K562 (cell line): Measurements from ENCODE around the gene ANKRD13C. TPM values are rescaled to one million over a fixed set of nuclear protein-coding genes. Genes with fewer than 3 reads are reported as not detected.

ENCODE experiments used
- ATAC-seq: fragments of 200-7000 bp; cut with Tn5 transposase; 3 replicates; pipeline ENCODE4 v1.9.1; 2020; ENCODE audit warnings: moderate library complexity
- BruUV-seq: library from RNA; stranded (reverse); fragments of 400-500 nt; replicated peaks from 2 replicates; lab custom pipeline; 2021; lab: Mats Ljungman, UMichigan
- CTCF ChIA-PET: fragments of 300-600 bp; formaldehyde crosslinking; extraction: SDS; loops from one replicate; lab custom pipeline; 2021; ENCODE audit warnings: low intra/inter-chr PET ratio; lab: Yijun Ruan, JAX
- POLR2A ChIA-PET: fragments of 300-600, 350-650 bp; sonication (Branson Sonifier 250); formaldehyde crosslinking; extraction: SDS; loops from one replicate; lab custom pipeline; 2021; ENCODE audit warnings: antibody characterized with exemption, inconsistent platforms; lab: Yijun Ruan, JAX
- DNase-seq, 4 experiments: peaks; one replicate each; pipeline versions ENCODE4 v3.0.0 to v3.0.0-alpha.2; 2011 to 2018; ENCODE audit warnings: low spot score in 3 of 4, mixed read lengths in 3 of 4; ENCODE audit errors: extremely low read depth in 1 of 4
- FAIRE-seq: peaks from 2 replicates; lab custom pipeline; 2011; peaks lifted over from hg19 to GRCh38; lab: Jason Lieb, UNC
- H2AFZ ChIP-seq: 2 replicates; pipeline ENCODE4 v1.6.0; 2011; ENCODE audit warnings: low read depth, low read length, control low read depth, inconsistent platforms
- H3K27ac ChIP-seq: fragments of 200-600 bp; 3 replicates; pipeline ENCODE4 v1.8.0; 2011; ENCODE audit warnings: low read depth, mild to moderate bottlenecking, control low read depth, inconsistent platforms, low read length, moderate library complexity, mixed read lengths; ENCODE audit errors: extremely low read depth
- H3K27me3 ChIP-seq, 2 experiments: fragments of 300-600 bp in 1 of 2; 2 replicates in 1 of 2; 3 replicates in 1 of 2; pipeline versions ENCODE4 v1.6.0 to v1.8.0; 2011; ENCODE audit warnings: inconsistent platforms in 2 of 2, low read length in 2 of 2, mild to moderate bottlenecking in 1 of 2, mixed read lengths in 1 of 2, moderate library complexity in 1 of 2; ENCODE audit not compliant: control insufficient read depth in 2 of 2, insufficient read depth in 2 of 2
- H3K36me3 ChIP-seq: fragments of 300-600 bp; 3 replicates; pipeline ENCODE4 v1.8.0; 2011; ENCODE audit warnings: mild to moderate bottlenecking, low read length, inconsistent platforms; ENCODE audit not compliant: control insufficient read depth, insufficient read depth
- H3K4me1 ChIP-seq, 2 experiments: fragments of 200-600 bp in 1 of 2; replicated peaks in 1 of 2; 2 replicates in 1 of 2; 3 replicates in 1 of 2; pipeline versions ENCODE4 v1.5.1 to v1.8.0; 2011; ENCODE audit warnings: inconsistent platforms in 2 of 2, low read length in 2 of 2, mild to moderate bottlenecking in 1 of 2, mixed read lengths in 1 of 2, moderate library complexity in 1 of 2; ENCODE audit not compliant: control insufficient read depth in 2 of 2, insufficient read depth in 2 of 2
- H3K4me2 ChIP-seq: 2 replicates; pipeline ENCODE4 v1.6.1; 2011; ENCODE audit warnings: low read length, control low read depth, inconsistent platforms, mixed read lengths; ENCODE audit not compliant: insufficient read depth
- H3K4me3 ChIP-seq: fragments of 200-600 bp; sonication (generic), shearing (Covaris generic); 2 replicates; pipeline ENCODE4 v1.5.1; 2016; ENCODE audit warnings: control low read depth, inconsistent platforms
- H3K79me2 ChIP-seq: fragments of 200-600 bp; 3 replicates; pipeline ENCODE4 v1.8.0; 2011; ENCODE audit warnings: low read length, inconsistent platforms; ENCODE audit not compliant: control insufficient read depth, insufficient read depth
- H3K9ac ChIP-seq, 2 experiments: 2 replicates each; pipeline versions ENCODE4 v1.6.0 to v1.6.1; 2011; ENCODE audit warnings: low read depth in 2 of 2, low read length in 2 of 2, control low read depth in 1 of 2, inconsistent platforms in 1 of 2, mild to moderate bottlenecking in 1 of 2, mixed read lengths in 1 of 2; ENCODE audit not compliant: insufficient read depth in 1 of 2
- H3K9me1 ChIP-seq: one replicate; pipeline ENCODE4 v1.6.0; 2011; ENCODE audit warnings: inconsistent platforms, mild to moderate bottlenecking, low read length, moderate library complexity; ENCODE audit not compliant: control insufficient read depth, insufficient read depth
- H3K9me3 ChIP-seq: replicated peaks from 2 replicates; pipeline ENCODE4 v1.5.1; 2011; ENCODE audit warnings: low read depth, low read length, inconsistent platforms; ENCODE audit not compliant: control insufficient read depth, insufficient read depth
- H4K20me1 ChIP-seq: replicated peaks from 2 replicates; pipeline ENCODE4 v1.6.1; 2011; ENCODE audit warnings: low read length, inconsistent platforms, mixed read lengths; ENCODE audit not compliant: control insufficient read depth, insufficient read depth
- ARID4B ChIP-seq: sonication (generic); formaldehyde crosslinking; IDR thresholded peaks from 2 replicates; pipeline ENCODE4 v1.8.0; 2022; ENCODE audit warnings: mild to moderate bottlenecking, missing genetic modification reagents
- CBFB ChIP-seq: sonication (generic); formaldehyde crosslinking; IDR thresholded peaks from 2 replicates; pipeline ENCODE4 v1.4.0; 2020; ENCODE audit warnings: mild to moderate bottlenecking, missing genetic modification reagents
- CREB1 ChIP-seq, 2 experiments: sonication (generic) in 1 of 2; formaldehyde crosslinking in 1 of 2; IDR thresholded peaks; 2 replicates each; pipeline versions ENCODE4 v1.6.1 to v1.8.0; 2012 to 2022; ENCODE audit warnings: inconsistent platforms in 1 of 2, mild to moderate bottlenecking in 1 of 2, missing genetic modification reagents in 1 of 2, moderate library complexity in 1 of 2
- ETV5 ChIP-seq: sonication (generic); formaldehyde crosslinking; IDR thresholded peaks from 2 replicates; pipeline ENCODE4 v1.4.0; 2020; ENCODE audit warnings: low read depth, mild to moderate bottlenecking, missing genetic modification reagents
- FOXK2 ChIP-seq, 2 experiments: fragments of 450-650 bp; IDR thresholded peaks in 1 of 2; conservative IDR thresholded peaks in 1 of 2; 2 replicates each; pipeline ENCODE4 v1.6.1; 2016; ENCODE audit warnings: low read depth in 2 of 2, mild to moderate bottlenecking in 1 of 2
- GATAD2A ChIP-seq: fragments of 450-650 bp; IDR thresholded peaks from 2 replicates; pipeline ENCODE4 v1.6.1; 2017
- GTF2F1 ChIP-seq: IDR thresholded peaks from 2 replicates; pipeline ENCODE4 v1.6.1; 2011; ENCODE audit warnings: low read depth, low read length, improper control_type of control experiment
- HES1 ChIP-seq: fragments of 450-650 bp; IDR thresholded peaks from 2 replicates; pipeline ENCODE4 v1.6.1; 2016; ENCODE audit warnings: low read depth, mild to moderate bottlenecking, moderate library complexity
- RNF2 ChIP-seq: sonication (generic); IDR thresholded peaks from 2 replicates; pipeline ENCODE4 v1.6.1; 2016
- RUNX1 ChIP-seq: sonication (generic); IDR thresholded peaks from 2 replicates; pipeline ENCODE4 v1.6.1; 2016; ENCODE audit warnings: antibody characterized with exemption, low read depth
- SP2 ChIP-seq: IDR thresholded peaks from 2 replicates; pipeline ENCODE4 v1.6.1; 2011; ENCODE audit warnings: mild to moderate bottlenecking, low read depth, low read length, moderate library complexity; ENCODE audit not compliant: poor library complexity, severe bottlenecking; ENCODE audit errors: extremely low read depth
- TAF15 ChIP-seq: fragments of 200-400 bp; formaldehyde crosslinking; IDR thresholded peaks from 2 replicates; pipeline ENCODE4 v1.6.1; 2017; ENCODE audit warnings: mild to moderate bottlenecking, low read depth, low read length, moderate library complexity
- THRAP3 ChIP-seq: fragments of 450-650 bp; IDR thresholded peaks from 2 replicates; pipeline ENCODE4 v1.6.1; 2016; ENCODE audit warnings: mild to moderate bottlenecking, inconsistent platforms, borderline replicate concordance
- ZNF217 ChIP-seq: sonication (generic); formaldehyde crosslinking; IDR thresholded peaks from 2 replicates; pipeline ENCODE4 v1.8.0; 2022; ENCODE audit warnings: mild to moderate bottlenecking, missing genetic modification reagents
- in situ Hi-C: fragments of 300-500 bp; cut with MboI; formaldehyde crosslinking; loops from 4 replicates; pipeline ENCODE4 v1.15.0; 2018; ENCODE audit warnings: inconsistent platforms, mixed read lengths
- intact Hi-C: fragments of 100-400 bp; cut with micrococcal nuclease; formaldehyde crosslinking; loops from 2 replicates; pipeline ENCODE4 v1.14.2; 2022
- polyA plus RNA-seq, 8 experiments: library from polyadenylated mRNA; depleted of rRNA in 4 of 8; stranded (reverse) in 5 of 8; unstranded in 3 of 8; fragments of >200 nt; fragmentation: Nextera tagmentation in 2 of 8; fragmentation: Illumina TruSeq in 1 of 8; extraction: Ambion mirVana in 2 of 8; extraction: Trizol in 1 of 8; gene quantifications; 2 replicates each; pipeline versions ENCODE4 v1.2.1 to v1.2.3, GENCODE V29; 2011 to 2014; ENCODE audit warnings: inconsistent platforms in 1 of 8, missing spikeins in 1 of 8
- total RNA-seq, 7 experiments: library from RNA; depleted of rRNA in 6 of 7; stranded (reverse); fragments of >200 nt in 6 of 7; fragmentation: Illumina TruSeq in 2 of 7; extraction: Trizol in 2 of 7; gene quantifications; 2 replicates each; pipeline versions ENCODE4 v1.2.1 to v1.2.3, GENCODE V29; 2011 to 2021; ENCODE audit warnings: low replicate concordance in 1 of 7
- TF ChIP-seq, protein P1 (sequence below): fragments of 450-650 bp; formaldehyde crosslinking; IDR thresholded peaks from 2 replicates; pipeline ENCODE4 v1.4.0; 2020; ENCODE audit warnings: mild to moderate bottlenecking, moderate library complexity
- TF ChIP-seq, protein P2 (sequence below): fragments of 450-650 bp; IDR thresholded peaks from 2 replicates; pipeline ENCODE4 v1.7.0; 2016; ENCODE audit warnings: borderline replicate concordance

Gene ANKRD13C
- total and polyA plus RNA-seq, 9 of the 15 experiments (the other 6 are each of a cell fraction or from before 2014, with no cell fraction given), result 3.4 to 22.8 (median 12.5) TPM

- no peak overlapping the region for H2AFZ ChIP-seq
- intact Hi-C loops (no loop called here), in situ Hi-C loops (no loop called here)
- H3K4me1 ChIP-seq, result no peaks in the 10 kb centered on the region
- H3K9me1 ChIP-seq, result no peaks in the 10 kb centered on the region
- H4K20me1 ChIP-seq, result no peaks in the 10 kb centered on the region
- ChIA-PET POLR2A (interaction anchor here (0.9 to 1.2 kb wide), 3 partner anchors 11 to 18 kb away, joined by 3 read pairs; partner anchors contain the start of gene CTH), CTCF (no interaction called here)
- FAIRE-seq, result no peak
- no TSS peak for BruUV-seq
- DNase-seq, result no peak
- H3K4me3 ChIP-seq, result no peak overlapping the region
- ATAC-seq, result no peak
- no peak overlapping the region for H3K4me2 ChIP-seq
- no peak overlapping the region for H3K27ac ChIP-seq
- no peaks in the 10 kb centered on the region for H3K9me3 ChIP-seq
- no peaks in the 10 kb centered on the region for H3K36me3 ChIP-seq
- H3K79me2 ChIP-seq, result no peaks in the 10 kb centered on the region
- H3K9ac ChIP-seq, result no peak overlapping the region
- H3K27me3 ChIP-seq, result peaks cover 0 to 3% of the 10 kb centered on the region in 2 experiments; a peak in 1 of 5 replicates
- TF ChIP-seq CREB1 (IDR thresholded peaks at IDR 0.05) (no peak), CREB1 (CRISPR knock-in tag; IDR thresholded peaks at IDR 0.05) (no peak), SP2 (no peak), RUNX1 (no peak), FOXK2 (conservative IDR thresholded peaks at IDR 0.05 in 1 of 2, IDR thresholded peaks at IDR 0.05 in 1 of 2; ENCODE audit: low read depth in 2 of 2) (no peak), CBFB (CRISPR knock-in tag) (no peak), RNF2 (no peak), ZNF217 (CRISPR knock-in tag) (no peak), TAF15 (no peak), THRAP3 (no peak), GATAD2A (no peak), ARID4B (CRISPR knock-in tag) (no peak), GTF2F1 (no peak), ETV5 (CRISPR knock-in tag) (no peak), HES1 (no peak)
- TF ChIP-seq, protein P1, sequence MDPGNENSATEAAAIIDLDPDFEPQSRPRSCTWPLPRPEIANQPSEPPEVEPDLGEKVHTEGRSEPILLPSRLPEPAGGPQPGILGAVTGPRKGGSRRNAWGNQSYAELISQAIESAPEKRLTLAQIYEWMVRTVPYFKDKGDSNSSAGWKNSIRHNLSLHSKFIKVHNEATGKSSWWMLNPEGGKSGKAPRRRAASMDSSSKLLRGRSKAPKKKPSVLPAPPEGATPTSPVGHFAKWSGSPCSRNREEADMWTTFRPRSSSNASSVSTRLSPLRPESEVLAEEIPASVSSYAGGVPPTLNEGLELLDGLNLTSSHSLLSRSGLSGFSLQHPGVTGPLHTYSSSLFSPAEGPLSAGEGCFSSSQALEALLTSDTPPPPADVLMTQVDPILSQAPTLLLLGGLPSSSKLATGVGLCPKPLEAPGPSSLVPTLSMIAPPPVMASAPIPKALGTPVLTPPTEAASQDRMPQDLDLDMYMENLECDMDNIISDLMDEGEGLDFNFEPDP, result no peak
- TF ChIP-seq, protein P2, sequence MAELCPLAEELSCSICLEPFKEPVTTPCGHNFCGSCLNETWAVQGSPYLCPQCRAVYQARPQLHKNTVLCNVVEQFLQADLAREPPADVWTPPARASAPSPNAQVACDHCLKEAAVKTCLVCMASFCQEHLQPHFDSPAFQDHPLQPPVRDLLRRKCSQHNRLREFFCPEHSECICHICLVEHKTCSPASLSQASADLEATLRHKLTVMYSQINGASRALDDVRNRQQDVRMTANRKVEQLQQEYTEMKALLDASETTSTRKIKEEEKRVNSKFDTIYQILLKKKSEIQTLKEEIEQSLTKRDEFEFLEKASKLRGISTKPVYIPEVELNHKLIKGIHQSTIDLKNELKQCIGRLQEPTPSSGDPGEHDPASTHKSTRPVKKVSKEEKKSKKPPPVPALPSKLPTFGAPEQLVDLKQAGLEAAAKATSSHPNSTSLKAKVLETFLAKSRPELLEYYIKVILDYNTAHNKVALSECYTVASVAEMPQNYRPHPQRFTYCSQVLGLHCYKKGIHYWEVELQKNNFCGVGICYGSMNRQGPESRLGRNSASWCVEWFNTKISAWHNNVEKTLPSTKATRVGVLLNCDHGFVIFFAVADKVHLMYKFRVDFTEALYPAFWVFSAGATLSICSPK, result no peak
Observed at GRCh38 chr1:70392626-70393025, 38.1 kb upstream of the ANKRD13C start.
